SJSA1 (cell line): Measurements from ENCODE around the gene TNFSF4. TPM values are rescaled to one million over a fixed set of nuclear protein-coding genes. Genes with fewer than 3 reads are reported as not detected.
"Not testable (repeated sequence)": the region's sequence is repeated elsewhere in the genome, so short reads cannot be mapped to it uniquely, and the experiment has no call there.

Experiments
- DNase-seq, 2 experiments: peaks; one replicate each; pipeline ENCODE4 v3.0.0-alpha.2; 2015 to 2020; ENCODE audit warnings: low spot score in 2 of 2, low read depth in 1 of 2
- H3K27ac ChIP-seq: fragments of 250-450 bp; sonication (Bioruptor Pico); 2 replicates; pipeline ENCODE4 v1.5.1; 2020; ENCODE audit warnings: mild to moderate bottlenecking, moderate library complexity
- H3K27me3 ChIP-seq: fragments of 250-450 bp; sonication (Bioruptor Pico); replicated peaks from 2 replicates; pipeline ENCODE4 v1.5.1; 2020; ENCODE audit warnings: mild to moderate bottlenecking, moderate library complexity
- H3K36me3 ChIP-seq: fragments of 250-450 bp; sonication (Bioruptor Pico); 2 replicates; pipeline ENCODE4 v1.5.1; 2020; ENCODE audit warnings: mild to moderate bottlenecking
- H3K4me1 ChIP-seq: fragments of 250-450 bp; sonication (Bioruptor Pico); replicated peaks from 2 replicates; pipeline ENCODE4 v1.6.1; 2021; ENCODE audit warnings: mild to moderate bottlenecking
- H3K4me3 ChIP-seq: fragments of 250-450 bp; sonication (Bioruptor Pico); 2 replicates; pipeline ENCODE4 v1.5.1; 2020; ENCODE audit warnings: mild to moderate bottlenecking
- H3K9me3 ChIP-seq: fragments of 250-450 bp; sonication (Bioruptor Pico); replicated peaks from 2 replicates; pipeline ENCODE4 v1.5.1; 2020; ENCODE audit warnings: mild to moderate bottlenecking
- total RNA-seq: library from RNA; depleted of rRNA; stranded (reverse); fragments of >200 nt; shearing (Covaris generic); gene quantifications from 2 replicates; pipeline ENCODE4 v1.2.3, GENCODE V29; 2014

Gene TNFSF4
- total RNA-seq, 1 experiment from 2014 or later: 0.24 TPM

GRCh38 chr1:173164686-173165085 lies 42.4 kb downstream of the TNFSF4 start:
- no peaks in the 10 kb centered on the region for H3K9me3 ChIP-seq
- H3K27me3 ChIP-seq: no peaks in the 10 kb centered on the region
- H3K27ac ChIP-seq: no peak overlapping the region
- H3K4me3 ChIP-seq: no peak overlapping the region
- no peak for DNase-seq
- H3K4me1 ChIP-seq: 0 out of 2 replicates have a peak, but pooled peaks cover 4% of the 10 kb centered on the region
- H3K36me3 ChIP-seq: no peaks in the 10 kb centered on the region

- Histone ChIP-seq H3K36me3 (no peaks in the 10 kb centered on the region), H3K4me3 (no peak overlapping the region), H3K27me3 (no peaks in the 10 kb centered on the region), H3K4me1 (0 out of 2 replicates have a peak, but pooled peaks cover 4% of the 10 kb centered on the region), H3K27ac (no peak overlapping the region), H3K9me3 (no peaks in the 10 kb centered on the region)
- DNase-seq: no peak
These were observed 43.0 kb downstream of the TNFSF4 start for GRCh38 chr1:173164178-173164577.

- H3K4me1 ChIP-seq: 0 out of 2 replicates have a peak, but pooled peaks cover 4% of the 10 kb centered on the region
- no peaks in the 10 kb centered on the region for H3K36me3 ChIP-seq
- no peaks in the 10 kb centered on the region for H3K9me3 ChIP-seq
- H3K4me3 ChIP-seq: no peak overlapping the region
- H3K27ac ChIP-seq: no peak overlapping the region
- no peaks in the 10 kb centered on the region for H3K27me3 ChIP-seq
- no peak for DNase-seq
These were observed 43.9 kb downstream of the TNFSF4 start for GRCh38 chr1:173163222-173163621.

DNA sequence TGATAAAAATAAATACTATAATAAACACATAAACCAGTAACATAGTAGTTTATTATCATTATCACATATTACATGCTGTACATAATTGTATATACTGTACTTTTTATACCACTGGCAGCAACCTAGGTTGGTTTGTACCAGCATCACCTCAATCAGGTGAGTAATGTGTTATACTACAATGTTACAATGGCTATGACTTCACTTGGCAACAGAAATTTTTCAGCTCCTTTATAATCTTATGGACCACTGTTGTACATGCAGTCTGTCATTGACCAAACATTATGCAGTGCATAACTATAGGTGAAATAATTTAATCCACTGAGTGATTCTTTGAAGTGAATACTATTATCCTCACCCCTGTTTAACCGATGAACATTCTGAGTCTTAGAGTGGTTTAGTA lies 44.5 kb downstream of the TNFSF4 start:
- Histone ChIP-seq H3K27me3 (no peaks in the 10 kb centered on the region), H3K36me3 (no peaks in the 10 kb centered on the region), H3K9me3 (no peaks in the 10 kb centered on the region), H3K27ac (no peak overlapping the region), H3K4me3 (no peak overlapping the region), H3K4me1 (0 out of 2 replicates have a peak, but pooled peaks cover 4% of the 10 kb centered on the region)
- DNase-seq: no peak

- Histone ChIP-seq H3K27ac (no peak overlapping the region), H3K27me3 (no peaks in the 10 kb centered on the region), H3K4me1 (0 out of 2 replicates have a peak, but pooled peaks cover 4% of the 10 kb centered on the region), H3K36me3 (no peaks in the 10 kb centered on the region), H3K4me3 (no peak overlapping the region), H3K9me3 (no peaks in the 10 kb centered on the region)
- DNase-seq: peak in 1 of 2 experiments; percentile 6
These were observed 45.5 kb downstream of the TNFSF4 start for GRCh38 chr1:173161510-173162221.

DNA sequence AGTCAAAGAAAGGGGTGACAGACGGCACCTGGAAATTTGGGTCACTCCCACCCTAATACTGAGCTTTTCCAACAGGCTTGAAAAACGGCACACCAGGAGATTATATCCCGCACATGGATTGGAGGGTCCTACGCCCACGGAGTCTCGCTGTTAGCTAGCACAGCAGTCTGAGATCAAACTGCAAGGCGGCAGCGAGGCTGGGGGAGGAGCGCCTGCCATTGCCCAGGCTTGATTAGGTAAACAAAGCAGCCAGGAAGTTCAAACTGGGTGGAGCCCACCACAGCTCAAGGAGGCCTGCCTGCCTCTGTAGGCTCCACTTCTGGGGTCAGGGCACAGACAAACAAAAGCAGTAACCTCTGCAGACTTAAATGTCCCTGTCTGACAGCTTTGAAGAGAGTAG lies 53.2 kb downstream of the TNFSF4 start:
- H3K27me3 ChIP-seq, H3K36me3 ChIP-seq, H3K9me3 ChIP-seq, DNase-seq, H3K4me1 ChIP-seq, H3K4me3 ChIP-seq, H3K27ac ChIP-seq: not testable (repeated sequence)

GRCh38 chr1:173153503-173153902 lies 53.6 kb downstream of the TNFSF4 start:
- DNase-seq: no peak
- H3K4me3 ChIP-seq: no peak overlapping the region
- H3K36me3 ChIP-seq: no peaks in the 10 kb centered on the region
- H3K4me1 ChIP-seq: peaks cover 5% of the 10 kb centered on the region
- H3K27ac ChIP-seq: no peak overlapping the region
- no peaks in the 10 kb centered on the region for H3K27me3 ChIP-seq
- no peaks in the 10 kb centered on the region for H3K9me3 ChIP-seq

GRCh38 chr1:173152598-173152997 lies 54.5 kb downstream of the TNFSF4 start:
- no peak for DNase-seq
- no peak overlapping the region for H3K4me3 ChIP-seq
- H3K36me3 ChIP-seq: no peaks in the 10 kb centered on the region
- H3K9me3 ChIP-seq: no peaks in the 10 kb centered on the region
- H3K4me1 ChIP-seq: peaks cover 7% of the 10 kb centered on the region
- H3K27me3 ChIP-seq: no peaks in the 10 kb centered on the region
- no peak overlapping the region for H3K27ac ChIP-seq

DNA sequence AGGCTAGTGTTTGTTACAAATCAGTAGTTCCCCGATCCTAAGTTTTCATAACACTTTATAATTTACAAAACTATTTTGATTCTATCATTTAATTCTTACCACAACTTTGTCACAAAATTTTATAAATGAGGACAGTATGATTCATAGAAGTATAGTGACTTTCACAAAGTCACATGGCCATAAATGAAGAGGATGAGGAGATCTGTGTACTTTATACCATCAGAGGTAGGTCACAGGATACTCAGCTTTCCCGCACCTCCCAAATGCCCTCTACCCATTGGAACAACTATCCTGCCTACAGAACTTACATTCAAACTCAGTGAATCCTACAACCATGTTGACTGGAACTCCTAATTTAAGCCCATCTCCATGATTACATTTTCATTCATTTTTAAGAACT lies 56.3 kb downstream of the TNFSF4 start:
- H3K4me3 ChIP-seq: no peak overlapping the region
- H3K4me1 ChIP-seq: peaks cover 7% of the 10 kb centered on the region
- no peaks in the 10 kb centered on the region for H3K9me3 ChIP-seq
- no peaks in the 10 kb centered on the region for H3K36me3 ChIP-seq
- H3K27ac ChIP-seq: no peak overlapping the region
- no peak for DNase-seq
- H3K27me3 ChIP-seq: no peaks in the 10 kb centered on the region

DNA sequence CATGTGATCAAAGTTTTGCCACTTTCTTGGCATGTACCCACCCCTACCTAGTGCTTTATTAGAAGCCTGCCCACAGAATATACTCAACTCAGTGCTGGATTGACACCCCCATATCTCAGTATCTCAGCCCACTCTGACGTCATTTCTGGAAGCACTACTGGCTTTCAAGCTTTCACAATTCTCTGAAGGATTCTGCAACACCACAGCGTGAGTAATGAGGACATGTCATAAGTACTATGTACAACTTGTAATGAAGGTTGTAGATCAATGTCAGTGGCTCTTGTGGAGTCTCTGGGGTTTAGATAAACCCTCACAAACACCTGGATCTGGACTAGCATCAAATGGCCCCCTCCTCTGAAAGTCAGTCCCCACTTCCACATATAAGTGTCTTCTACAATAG lies 57.2 kb downstream of the TNFSF4 start:
- Histone ChIP-seq H3K9me3 (no peaks in the 10 kb centered on the region), H3K4me3 (no peak overlapping the region), H3K27ac (no peak overlapping the region), H3K4me1 (peaks cover 7% of the 10 kb centered on the region), H3K36me3 (no peaks in the 10 kb centered on the region), H3K27me3 (no peaks in the 10 kb centered on the region)
- DNase-seq: no peak

GRCh38 chr1:173148971-173149370 lies 58.2 kb downstream of the TNFSF4 start:
- DNase-seq: no peak
- Histone ChIP-seq H3K27me3 (no peaks in the 10 kb centered on the region), H3K4me3 (no peak overlapping the region), H3K4me1 (peaks cover 7% of the 10 kb centered on the region), H3K27ac (peak overlapping the region; percentile 14; the same call in 1 of the 2 replicates), H3K36me3 (no peaks in the 10 kb centered on the region), H3K9me3 (no peaks in the 10 kb centered on the region)

DNA sequence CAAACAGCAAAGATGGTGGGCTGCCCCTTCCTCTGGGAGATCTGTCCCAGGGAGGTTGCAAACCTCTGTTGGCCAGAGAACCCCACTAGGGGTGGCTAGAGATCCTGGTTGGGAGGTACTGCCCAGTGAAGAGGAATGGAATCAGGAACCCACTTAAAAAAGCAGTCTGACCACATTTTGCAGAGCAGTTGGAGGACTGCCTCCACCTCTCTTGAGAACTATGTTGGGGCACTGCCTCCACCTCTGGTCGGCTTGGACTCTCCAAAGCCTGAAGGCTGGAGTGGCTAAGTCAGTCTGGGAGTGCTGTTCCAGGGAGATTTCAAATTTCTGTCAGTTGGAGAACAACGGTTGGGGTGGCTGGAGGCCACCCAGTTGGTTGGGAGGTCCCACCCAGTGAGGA lies 58.6 kb downstream of the TNFSF4 start:
- Histone ChIP-seq H3K9me3 (no peaks in the 10 kb centered on the region), H3K27ac (peak overlapping the region; percentile 14; the same call in 1 of the 2 replicates), H3K36me3 (no peaks in the 10 kb centered on the region), H3K27me3 (no peaks in the 10 kb centered on the region), H3K4me1 (peaks cover 7% of the 10 kb centered on the region), H3K4me3 (no peak overlapping the region)
- peak in 1 of 2 experiments; percentile 6 for DNase-seq

- no peaks in the 10 kb centered on the region for H3K9me3 ChIP-seq
- H3K36me3 ChIP-seq: no peaks in the 10 kb centered on the region
- no peaks in the 10 kb centered on the region for H3K27me3 ChIP-seq
- no peaks in the 10 kb centered on the region for H3K4me1 ChIP-seq
- DNase-seq: no peak
- no peak overlapping the region for H3K4me3 ChIP-seq
- no peak overlapping the region for H3K27ac ChIP-seq
These were observed 66.4 kb downstream of the TNFSF4 start for GRCh38 chr1:173140733-173141132.

GRCh38 chr1:173139706-173140105 lies 67.4 kb downstream of the TNFSF4 start:
- no peak overlapping the region for H3K4me3 ChIP-seq
- no peak overlapping the region for H3K27ac ChIP-seq
- no peaks in the 10 kb centered on the region for H3K36me3 ChIP-seq
- H3K27me3 ChIP-seq: no peaks in the 10 kb centered on the region
- DNase-seq: no peak
- H3K9me3 ChIP-seq: no peaks in the 10 kb centered on the region
- no peaks in the 10 kb centered on the region for H3K4me1 ChIP-seq
